ENCODE measurements around the gene SCAMP3. TPM values are rescaled to one million over a fixed set of nuclear protein-coding genes. Genes with fewer than 3 reads are reported as not detected.
"Not testable (repeated sequence)": the region's sequence is repeated elsewhere in the genome, so short reads cannot be mapped to it uniquely, and the experiment has no call there.

The SCAMP3 gene
- polyA plus RNA-seq (ENCODE audit: insufficient read length in 3 of 3), result 10 to 100 TPM; 52.3 to 59.5 (median 54.7) TPM

- DNase-seq (ENCODE audit: low read depth in 3 of 3, low spot score in 2 of 3), result peak in 2 of 3 donors; percentile 93 to 96
Measured at GRCh38 chr1:155261852-155262673, at the start of gene SCAMP3. SCAMP3 (minus strand) TSS chr1:155262360; CDS start chr1:155262151, 209 bp downstream.

GRCh38 chr1:155309423-155310021 is 47.4 kb upstream of the SCAMP3 start:
- DNase-seq (ENCODE audit: low read depth in 3 of 3, low spot score in 2 of 3), result no peak

GRCh38 chr1:155308493-155309422 is 46.6 kb upstream of the SCAMP3 start, which contains the start of gene FDPS:
FDPS (plus strand) TSS chr1:155308866; CDS start chr1:155309790, 924 bp downstream.
- DNase-seq (ENCODE audit: low read depth in 3 of 3, low spot score in 2 of 3), result peak; percentile 92 to 97 (median 95)

- no peak for DNase-seq (ENCODE audit: low read depth in 3 of 3, low spot score in 2 of 3)
Measured at GRCh38 chr1:155307247-155307740, 45.1 kb upstream of the SCAMP3 start.

GRCh38 chr1:155305881-155306391 is 43.8 kb upstream of the SCAMP3 start:
- no peak for DNase-seq (ENCODE audit: low read depth in 3 of 3, low spot score in 2 of 3)

- DNase-seq (ENCODE audit: low read depth in 3 of 3, low spot score in 2 of 3), result no peak
Measured at GRCh38 chr1:155304558-155305063, 42.5 kb upstream of the SCAMP3 start.

GRCh38 chr1:155301342-155301841 is 39.2 kb upstream of the SCAMP3 start, which contains the start of gene PKLR:
PKLR (minus strand) TSS chr1:155301438; CDS start chr1:155301395, 43 bp downstream.
- no peak for DNase-seq (ENCODE audit: low read depth in 3 of 3, low spot score in 2 of 3)

GRCh38 chr1:155300553-155301329 is 38.6 kb upstream of the SCAMP3 start:
- DNase-seq (ENCODE audit: low read depth in 3 of 3, low spot score in 2 of 3), result no peak

- DNase-seq (ENCODE audit: low read depth in 3 of 3, low spot score in 2 of 3), result no peak
Measured at GRCh38 chr1:155300024-155300423, 37.9 kb upstream of the SCAMP3 start.

GRCh38 chr1:155297384-155297783 is 35.2 kb upstream of the SCAMP3 start:
- no peak for DNase-seq (ENCODE audit: low read depth in 3 of 3, low spot score in 2 of 3)

GRCh38 chr1:155296661-155297060 is 34.5 kb upstream of the SCAMP3 start:
- no peak for DNase-seq (ENCODE audit: low read depth in 3 of 3, low spot score in 2 of 3)

- DNase-seq (ENCODE audit: low read depth in 3 of 3, low spot score in 2 of 3), result no peak
Measured at GRCh38 chr1:155295942-155296267, 33.7 kb upstream of the SCAMP3 start.

GRCh38 chr1:155295183-155295941 is 33.2 kb upstream of the SCAMP3 start:
- DNase-seq (ENCODE audit: low read depth in 3 of 3, low spot score in 2 of 3), result no peak

- DNase-seq (ENCODE audit: low read depth in 3 of 3, low spot score in 2 of 3), result no peak
Measured at GRCh38 chr1:155294520-155295182, 32.5 kb upstream of the SCAMP3 start.

- DNase-seq (ENCODE audit: low read depth in 3 of 3, low spot score in 2 of 3), result no peak
Measured at GRCh38 chr1:155293086-155293749, 31.1 kb upstream of the SCAMP3 start.

GRCh38 chr1:155291006-155291405 is 28.8 kb upstream of the SCAMP3 start:
- not testable (repeated sequence) for DNase-seq (ENCODE audit: low read depth in 3 of 3, low spot score in 2 of 3)

- DNase-seq (ENCODE audit: low read depth in 3 of 3, low spot score in 2 of 3), result no peak
Measured at GRCh38 chr1:155287987-155288543, 25.9 kb upstream of the SCAMP3 start.
